ENCODE results near the gene LIPJ. TPM values are rescaled to one million over a fixed set of nuclear protein-coding genes. Genes with fewer than 3 reads are reported as not detected.

LIPJ gene
- total RNA-seq, 1 experiment from 2014 or later = not detected

- H3K56ac ChIP-seq (ENCODE audit: insufficient read length, low read depth, low read length) = no peak overlapping the region
- H3K79me1 ChIP-seq (ENCODE audit: insufficient read depth, low read depth, low read length, poor library complexity, severe bottlenecking) = no peaks in the 10 kb centered on the region
- H3K4ac ChIP-seq (ENCODE audit: low read depth, low read length) = no peak overlapping the region
- no peak overlapping the region for H3T11ph ChIP-seq (ENCODE audit: low read length)
- no peaks in the 10 kb centered on the region for H3K23me2 ChIP-seq (ENCODE audit: insufficient read length, low read depth, low read length, poor library complexity, severe bottlenecking)
- H3K14ac ChIP-seq (ENCODE audit: insufficient read depth, low read length) = no peak overlapping the region
- H3K18ac ChIP-seq (ENCODE audit: insufficient read length, low read depth, low read length) = no peak overlapping the region
- no peak overlapping the region for H2BK12ac ChIP-seq (ENCODE audit: insufficient read length, low read depth, low read length)
- no peak overlapping the region for H2AK5ac ChIP-seq (ENCODE audit: insufficient read length, low read length)
- no peak overlapping the region for H3K23ac ChIP-seq (ENCODE audit: insufficient read length, low read depth, low read length)
- H4K91ac ChIP-seq (ENCODE audit: insufficient read length, low read depth, low read length) = no peak overlapping the region
- no peak overlapping the region for H3K9ac ChIP-seq (ENCODE audit: extremely low read depth, insufficient read length, low read length)
- TF ChIP-seq, protein P1, sequence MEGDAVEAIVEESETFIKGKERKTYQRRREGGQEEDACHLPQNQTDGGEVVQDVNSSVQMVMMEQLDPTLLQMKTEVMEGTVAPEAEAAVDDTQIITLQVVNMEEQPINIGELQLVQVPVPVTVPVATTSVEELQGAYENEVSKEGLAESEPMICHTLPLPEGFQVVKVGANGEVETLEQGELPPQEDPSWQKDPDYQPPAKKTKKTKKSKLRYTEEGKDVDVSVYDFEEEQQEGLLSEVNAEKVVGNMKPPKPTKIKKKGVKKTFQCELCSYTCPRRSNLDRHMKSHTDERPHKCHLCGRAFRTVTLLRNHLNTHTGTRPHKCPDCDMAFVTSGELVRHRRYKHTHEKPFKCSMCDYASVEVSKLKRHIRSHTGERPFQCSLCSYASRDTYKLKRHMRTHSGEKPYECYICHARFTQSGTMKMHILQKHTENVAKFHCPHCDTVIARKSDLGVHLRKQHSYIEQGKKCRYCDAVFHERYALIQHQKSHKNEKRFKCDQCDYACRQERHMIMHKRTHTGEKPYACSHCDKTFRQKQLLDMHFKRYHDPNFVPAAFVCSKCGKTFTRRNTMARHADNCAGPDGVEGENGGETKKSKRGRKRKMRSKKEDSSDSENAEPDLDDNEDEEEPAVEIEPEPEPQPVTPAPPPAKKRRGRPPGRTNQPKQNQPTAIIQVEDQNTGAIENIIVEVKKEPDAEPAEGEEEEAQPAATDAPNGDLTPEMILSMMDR (conservative IDR thresholded peaks at IDR 0.05) = no peak
- no CpG with 5 or more reads among the region's 2 CpGs for WGBS (ENCODE audit: extremely low coverage, insufficient read length, low lambda C conversion rate)
- DNase-seq = no peak
- no peak overlapping the region for H3K4me2 ChIP-seq (ENCODE audit: insufficient read depth, insufficient read length, low read length)
- Mint-ChIP-seq H3K27me3 (ENCODE audit: low read depth) (0 out of 2 replicates have a peak, but pooled peaks cover 2% of the 10 kb centered on the region), H3K27ac (no peak overlapping the region), H3K36me3 (ENCODE audit: insufficient read depth in 1 of 3, low read depth in 3 of 3) (no peaks in the 10 kb centered on the region), H3K9me3 (no peaks in the 10 kb centered on the region), H3K4me1 (peaks cover 0 to 4% of the 10 kb centered on the region in 2 experiments; a peak in 2 of 4 replicates), H3K4me3 (no peak overlapping the region)
- no peak overlapping the region for H4K5ac ChIP-seq (ENCODE audit: insufficient read length, low read depth, low read length)
- no peak overlapping the region for H3K27ac ChIP-seq (ENCODE audit: insufficient read length, low read depth, low read length)
- H3K9me3 ChIP-seq (ENCODE audit: control insufficient read depth, low read depth, low read length) = no peaks in the 10 kb centered on the region
- H3K4me1 ChIP-seq (ENCODE audit: insufficient read depth, low read length) = no peaks in the 10 kb centered on the region
- H3K79me2 ChIP-seq (ENCODE audit: insufficient read depth, low read length) = no peaks in the 10 kb centered on the region
- H2BK5ac ChIP-seq (ENCODE audit: insufficient read length, low read length) = no peak overlapping the region
- H2BK15ac ChIP-seq (ENCODE audit: low read depth, low read length) = no peak overlapping the region
- H3K27me3 ChIP-seq (ENCODE audit: insufficient read depth, low read length) = no peaks in the 10 kb centered on the region
- H2AFZ ChIP-seq (ENCODE audit: low read length) = no peak overlapping the region
- H2BK120ac ChIP-seq (ENCODE audit: low read depth, low read length, poor library complexity, severe bottlenecking) = no peak overlapping the region
- H2BK20ac ChIP-seq (ENCODE audit: low read depth, low read length, poor library complexity, severe bottlenecking) = no peak overlapping the region
- no peaks in the 10 kb centered on the region for H4K20me1 ChIP-seq (ENCODE audit: control insufficient read depth, insufficient read depth, insufficient read length)
- H4K8ac ChIP-seq (replicated peaks; ENCODE audit: insufficient read length, low read depth, low read length) = no peak overlapping the region
These were observed 22.2 kb downstream of the LIPJ start for GRCh38 chr10:88608780-88609179.
